Loucy (cell line): ENCODE data around the gene MYO1F.

Experiments used
- H2AFZ ChIP-seq: fragments of 200-600 bp; sonication (generic); 2 replicates; pipeline ENCODE4 v1.6.0; 2016; ENCODE audit warnings: antibody characterized with exemption, mild to moderate bottlenecking, low read length, moderate library complexity
- H3F3A ChIP-seq: fragments of 200-600 bp; 2 replicates; pipeline ENCODE4 v1.6.0; 2016; ENCODE audit warnings: antibody characterized with exemption, low read depth, mild to moderate bottlenecking
- H3K27me3 ChIP-seq: fragments of 200-600 bp; sonication (generic); 2 replicates; pipeline ENCODE4 v1.6.1; 2014; ENCODE audit warnings: low read length, mild to moderate bottlenecking; ENCODE audit not compliant: insufficient read depth, poor library complexity, severe bottlenecking
- H3K36me3 ChIP-seq: fragments of 200-600 bp; sonication (generic); 2 replicates; pipeline ENCODE4 v1.6.1; 2016; ENCODE audit warnings: low read length; ENCODE audit not compliant: insufficient read depth
- H3K4me1 ChIP-seq: fragments of 200-600 bp; sonication (generic); 2 replicates; pipeline ENCODE4 v1.5.1; 2014; ENCODE audit warnings: low read length, mild to moderate bottlenecking; ENCODE audit not compliant: insufficient read depth, poor library complexity, severe bottlenecking
- H3K4me2 ChIP-seq: fragments of 200-600 bp; sonication (generic); 2 replicates; pipeline ENCODE4 v1.6.0; 2014; ENCODE audit warnings: antibody characterized with exemption, low read length, low read depth, mild to moderate bottlenecking; ENCODE audit not compliant: poor library complexity, severe bottlenecking
- H3K4me3 ChIP-seq: fragments of 200-600 bp; sonication (generic); 2 replicates; pipeline ENCODE4 v1.5.1; 2014; ENCODE audit warnings: low read length, mild to moderate bottlenecking, mixed read lengths; ENCODE audit not compliant: poor library complexity, severe bottlenecking
- H3K79me2 ChIP-seq: fragments of 200-600 bp; sonication (generic); 2 replicates; pipeline ENCODE4 v1.6.1; 2014; ENCODE audit warnings: low read length; ENCODE audit not compliant: insufficient read depth
- H3K9ac ChIP-seq: fragments of 200-600 bp; sonication (generic); 2 replicates; pipeline ENCODE4 v1.6.0; 2014; ENCODE audit warnings: mild to moderate bottlenecking, low read depth, low read length, moderate library complexity; ENCODE audit not compliant: poor library complexity, severe bottlenecking
- H3K9me2 ChIP-seq: fragments of 200-600 bp; sonication (generic); replicated peaks from 2 replicates; pipeline ENCODE4 v1.6.1; 2016; ENCODE audit warnings: low read depth, low read length, mixed read lengths
- H3K9me3 ChIP-seq: fragments of 200-600 bp; sonication (generic); 2 replicates; pipeline ENCODE4 v1.6.1; 2014; ENCODE audit warnings: mild to moderate bottlenecking, antibody characterized with exemption, low read length, low read depth; ENCODE audit not compliant: insufficient read depth
- H4K20me1 ChIP-seq: fragments of 200-600 bp; sonication (generic); 2 replicates; pipeline ENCODE4 v1.6.0; 2014; ENCODE audit warnings: antibody characterized with exemption, low read length, mild to moderate bottlenecking; ENCODE audit not compliant: insufficient read depth, poor library complexity, severe bottlenecking
- CTCF ChIP-seq: fragments of 200-600 bp; sonication (generic); conservative IDR thresholded peaks from 2 replicates; pipeline ENCODE4 v1.5.1; 2014; ENCODE audit warnings: mild to moderate bottlenecking, antibody characterized with exemption, low read length
- EZH2phosphoT487 ChIP-seq: fragments of 200-600 bp; IDR thresholded peaks from 2 replicates; pipeline ENCODE4 v1.6.1; 2018; ENCODE audit warnings: antibody characterized with exemption, mild to moderate bottlenecking, moderate library complexity, borderline replicate concordance

MYO1F gene

DNA sequence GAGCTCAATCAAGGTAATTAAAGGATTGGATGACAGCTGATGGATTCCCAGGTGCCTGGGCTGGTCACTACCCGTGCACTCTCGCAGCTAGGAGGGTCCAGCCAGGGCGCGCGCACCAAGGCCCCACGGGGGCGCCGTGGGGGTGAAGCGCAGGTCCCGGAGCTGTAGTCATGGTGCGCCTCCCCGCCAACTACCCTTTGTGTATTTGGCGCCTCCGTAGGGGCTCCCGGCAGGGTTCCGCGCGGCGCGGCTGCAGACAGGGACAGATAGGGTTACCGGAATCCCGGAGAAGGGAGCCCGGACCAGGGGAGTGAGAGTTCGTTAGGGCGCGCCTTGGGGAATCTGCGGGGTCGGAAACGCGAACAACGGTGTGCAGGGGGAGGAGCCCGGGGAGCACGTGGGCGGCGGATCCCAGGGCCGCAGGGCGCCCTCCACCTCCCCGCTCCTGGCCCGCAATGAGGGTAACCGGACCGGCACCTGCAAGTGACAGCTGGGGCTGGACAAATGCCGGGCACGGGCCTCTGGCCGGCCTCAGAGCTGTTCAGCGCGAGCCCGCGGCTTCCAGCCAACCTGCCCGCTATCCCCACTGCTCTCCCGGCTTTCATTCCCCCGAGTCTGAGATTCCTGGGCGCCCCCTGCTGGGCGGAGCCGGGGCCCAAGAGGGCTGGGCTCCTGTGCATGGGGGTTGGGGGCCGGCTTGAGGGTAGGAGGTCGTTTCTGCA lies 71.4 kb downstream of the MYO1F start:
- H2AFZ ChIP-seq, result peak overlapping the region; percentile 85
- peak overlapping the region; percentile 75 for H3K4me3 ChIP-seq
- H3K9me2 ChIP-seq, result no peaks in the 10 kb centered on the region
- no peaks in the 10 kb centered on the region for H3K36me3 ChIP-seq
- peaks cover 18% of the 10 kb centered on the region for H3K4me1 ChIP-seq
- peak overlapping the region; percentile 71 for H3K9ac ChIP-seq
- H3K4me2 ChIP-seq, result peak overlapping the region; percentile 60
- no peaks in the 10 kb centered on the region for H3K27me3 ChIP-seq
- no peaks in the 10 kb centered on the region for H4K20me1 ChIP-seq
- no peaks in the 10 kb centered on the region for H3K79me2 ChIP-seq
- peak; percentile 81 for TF ChIP-seq CTCF
- TF ChIP-seq EZH2phosphoT487, result no peak
- no peaks in the 10 kb centered on the region for H3F3A ChIP-seq
- H3K9me3 ChIP-seq, result no peaks in the 10 kb centered on the region

DNA sequence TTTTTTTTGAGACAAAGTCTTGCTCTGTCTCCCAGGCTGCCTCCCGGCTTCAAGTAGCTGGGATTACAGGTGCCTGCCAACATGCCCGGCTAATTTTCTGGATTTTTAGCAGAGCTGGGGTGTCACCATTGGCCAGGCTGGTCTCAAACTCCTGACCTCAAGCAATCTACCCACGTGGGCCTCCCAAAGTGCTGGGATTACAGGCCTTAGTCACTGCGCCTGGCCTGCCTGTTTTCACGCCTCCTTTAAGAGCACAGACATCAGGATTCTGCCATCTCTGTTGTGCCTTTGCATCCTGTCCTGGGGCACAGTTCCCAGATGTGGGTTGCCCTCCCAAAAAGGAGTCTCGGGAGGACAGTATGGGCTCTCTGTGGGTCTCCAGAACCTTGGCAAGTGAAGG lies 72.3 kb downstream of the MYO1F start:
- Histone ChIP-seq H3K4me1 (peaks cover 18% of the 10 kb centered on the region), H3F3A (no peaks in the 10 kb centered on the region), H3K4me2 (peak overlapping the region; percentile 60), H3K4me3 (no peak overlapping the region), H3K36me3 (no peaks in the 10 kb centered on the region), H3K27me3 (no peaks in the 10 kb centered on the region), H4K20me1 (no peaks in the 10 kb centered on the region), H2AFZ (no peak overlapping the region), H3K79me2 (no peaks in the 10 kb centered on the region), H3K9ac (peak overlapping the region; percentile 48), H3K9me2 (no peaks in the 10 kb centered on the region), H3K9me3 (no peaks in the 10 kb centered on the region)
- TF ChIP-seq EZH2phosphoT487 (no peak), CTCF (no peak)

DNA sequence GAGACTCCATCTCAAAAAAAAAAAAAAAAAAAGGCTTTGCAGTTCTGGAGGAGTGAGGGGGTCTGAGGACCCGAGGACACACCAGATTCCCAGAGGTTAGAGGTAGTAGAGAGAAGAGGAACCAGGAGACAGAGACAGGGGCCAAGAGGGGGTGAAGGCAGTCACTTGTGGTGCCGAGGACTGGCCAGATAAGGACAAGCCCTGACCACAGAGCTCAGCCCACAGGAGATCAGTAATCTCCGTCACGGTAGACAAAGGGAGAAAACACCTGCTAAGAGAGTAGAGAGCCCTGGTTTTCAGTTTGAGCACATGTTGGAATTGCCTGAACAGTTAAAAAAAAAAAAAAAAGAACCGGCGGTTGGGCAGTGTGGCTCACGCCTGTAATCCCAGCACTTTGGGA lies 73.1 kb downstream of the MYO1F start:
- H2AFZ ChIP-seq, result no peak overlapping the region
- H3K27me3 ChIP-seq, result no peaks in the 10 kb centered on the region
- no peak overlapping the region for H3K4me2 ChIP-seq
- H3K36me3 ChIP-seq, result no peaks in the 10 kb centered on the region
- no peak overlapping the region for H3K4me3 ChIP-seq
- H3K9ac ChIP-seq, result no peak overlapping the region
- TF ChIP-seq CTCF (no peak), EZH2phosphoT487 (no peak)
- H3F3A ChIP-seq, result no peaks in the 10 kb centered on the region
- H3K4me1 ChIP-seq, result peaks cover 18% of the 10 kb centered on the region
- no peaks in the 10 kb centered on the region for H3K9me2 ChIP-seq
- no peaks in the 10 kb centered on the region for H3K79me2 ChIP-seq
- no peaks in the 10 kb centered on the region for H4K20me1 ChIP-seq
- no peaks in the 10 kb centered on the region for H3K9me3 ChIP-seq
